Measurements from ENCODE around the gene RECK.
"Not testable (repeated sequence)": the region's sequence is repeated elsewhere in the genome, so short reads cannot be mapped to it uniquely, and the experiment has no call there.

The RECK gene

GRCh38 chr9:36126016-36126730 lies 89.5 kb downstream of the RECK start:
- H3K4me3 ChIP-seq (replicated peaks in 1 of 2; ENCODE audit: low read depth in 2 of 2, low read length in 2 of 2): no peak overlapping the region
- no peak for DNase-seq (ENCODE audit: low read depth in 2 of 2)
- TF ChIP-seq CTCF (IDR thresholded peaks at IDR 0.05; ENCODE audit: low read depth, low read length): no peak

- no peak overlapping the region for H3K4me3 ChIP-seq (replicated peaks in 1 of 2; ENCODE audit: low read depth in 2 of 2, low read length in 2 of 2)
- no peak for DNase-seq (ENCODE audit: low read depth in 2 of 2)
- TF ChIP-seq CTCF (IDR thresholded peaks at IDR 0.05; ENCODE audit: low read depth, low read length): no peak
These were observed 91.0 kb downstream of the RECK start for GRCh38 chr9:36127652-36128244.

GRCh38 chr9:36128349-36128748 lies 91.6 kb downstream of the RECK start:
- H3K4me3 ChIP-seq (replicated peaks in 1 of 2; ENCODE audit: low read depth in 2 of 2, low read length in 2 of 2): no peak overlapping the region
- DNase-seq (ENCODE audit: low read depth in 2 of 2): no peak
- no peak for TF ChIP-seq CTCF (IDR thresholded peaks at IDR 0.05; ENCODE audit: low read depth, low read length)

GRCh38 chr9:36129139-36129538 lies 92.4 kb downstream of the RECK start:
- no peak for TF ChIP-seq CTCF (IDR thresholded peaks at IDR 0.05; ENCODE audit: low read depth, low read length)
- no peak for DNase-seq (ENCODE audit: low read depth in 2 of 2)
- no peak overlapping the region for H3K4me3 ChIP-seq (replicated peaks in 1 of 2; ENCODE audit: low read depth in 2 of 2, low read length in 2 of 2)

- H3K4me3 ChIP-seq (replicated peaks in 1 of 2; ENCODE audit: low read depth in 2 of 2, low read length in 2 of 2); DNase-seq (ENCODE audit: low read depth in 2 of 2): not testable (repeated sequence)
These were observed 95.0 kb downstream of the RECK start for GRCh38 chr9:36131666-36132065.

GRCh38 chr9:36132086-36132485 lies 95.4 kb downstream of the RECK start:
- DNase-seq (ENCODE audit: low read depth in 2 of 2): peak; percentile 64 to 88
- TF ChIP-seq CTCF (IDR thresholded peaks at IDR 0.05; ENCODE audit: low read depth, low read length): no peak
- H3K4me3 ChIP-seq (replicated peaks in 1 of 2; ENCODE audit: low read depth in 2 of 2, low read length in 2 of 2): no peak overlapping the region

- no peak for DNase-seq (ENCODE audit: low read depth in 2 of 2)
- TF ChIP-seq CTCF (IDR thresholded peaks at IDR 0.05; ENCODE audit: low read depth, low read length): no peak
- no peak overlapping the region for H3K4me3 ChIP-seq (replicated peaks in 1 of 2; ENCODE audit: low read depth in 2 of 2, low read length in 2 of 2)
These were observed 98.2 kb downstream of the RECK start for GRCh38 chr9:36134761-36135505.

All from cardiac fibroblast (primary cell).